H9 (cell line): ENCODE data around the gene IGSF5. TPM values are rescaled to one million over a fixed set of nuclear protein-coding genes. Genes with fewer than 3 reads are reported as not detected.

Source experiments
- DNase-seq: peaks from one replicate; pipeline ENCODE4 v3.0.0-alpha.2; 2017
- H2AFZ ChIP-seq: one replicate; pipeline ENCODE4 v1.6.1; 2013; ENCODE audit warnings: mild to moderate bottlenecking, low read length, control low read depth, moderate library complexity
- H2AK5ac ChIP-seq: 2 replicates; pipeline ENCODE4 v1.6.1; 2013; ENCODE audit warnings: low read length, control low read depth, mixed read lengths; ENCODE audit not compliant: insufficient read length
- H2BK120ac ChIP-seq: one replicate; pipeline ENCODE4 v1.6.1; 2013; ENCODE audit warnings: low read depth, mild to moderate bottlenecking, low read length, control low read depth, inconsistent platforms; ENCODE audit not compliant: poor library complexity, severe bottlenecking
- H2BK12ac ChIP-seq: 2 replicates; pipeline ENCODE4 v1.6.1; 2013; ENCODE audit warnings: low read length, control low read depth, mixed read lengths, low read depth; ENCODE audit not compliant: insufficient read length
- H2BK15ac ChIP-seq: 2 replicates; pipeline ENCODE4 v1.6.1; 2013; ENCODE audit warnings: low read depth, low read length, control low read depth
- H2BK20ac ChIP-seq: one replicate; pipeline ENCODE4 v1.6.1; 2013; ENCODE audit warnings: low read depth, mild to moderate bottlenecking, low read length, control low read depth, inconsistent platforms; ENCODE audit not compliant: poor library complexity, severe bottlenecking
- H2BK5ac ChIP-seq: 2 replicates; pipeline ENCODE4 v1.6.1; 2013; ENCODE audit warnings: low read length, control low read depth, mixed read lengths; ENCODE audit not compliant: insufficient read length
- H3K14ac ChIP-seq: 2 replicates; pipeline ENCODE4 v1.6.1; 2013; ENCODE audit warnings: low read length, control low read depth; ENCODE audit not compliant: insufficient read depth
- H3K18ac ChIP-seq: 2 replicates; pipeline ENCODE4 v1.6.1; 2013; ENCODE audit warnings: low read depth, mild to moderate bottlenecking, mixed read lengths, low read length, control low read depth; ENCODE audit not compliant: insufficient read length
- H3K23ac ChIP-seq: 2 replicates; pipeline ENCODE4 v1.6.1; 2013; ENCODE audit warnings: low read length, control low read depth, mixed read lengths, low read depth; ENCODE audit not compliant: insufficient read length
- H3K23me2 ChIP-seq: 2 replicates; pipeline ENCODE4 v1.6.1; 2013; ENCODE audit warnings: low read depth, mild to moderate bottlenecking, mixed read lengths, low read length, control low read depth; ENCODE audit not compliant: insufficient read length, poor library complexity, severe bottlenecking
- H3K27ac ChIP-seq: 2 replicates; pipeline ENCODE4 v1.5.1; 2013; ENCODE audit warnings: low read length, control low read depth, mixed read lengths, low read depth; ENCODE audit not compliant: insufficient read length
- H3K27me3 ChIP-seq: 2 replicates; pipeline ENCODE4 v1.6.1; 2013; ENCODE audit warnings: low read length, control low read depth, inconsistent platforms; ENCODE audit not compliant: insufficient read depth
- H3K4ac ChIP-seq: 2 replicates; pipeline ENCODE4 v1.6.1; 2013; ENCODE audit warnings: low read depth, mild to moderate bottlenecking, control low read depth, inconsistent platforms, low read length, moderate library complexity
- H3K4me1 ChIP-seq: 2 replicates; pipeline ENCODE4 v1.6.1; 2013; ENCODE audit warnings: low read length, control low read depth, inconsistent platforms; ENCODE audit not compliant: insufficient read depth
- H3K4me2 ChIP-seq: 2 replicates; pipeline ENCODE4 v1.6.1; 2013; ENCODE audit warnings: low read length, control low read depth, mixed read lengths; ENCODE audit not compliant: insufficient read length, insufficient read depth
- H3K56ac ChIP-seq: 2 replicates; pipeline ENCODE4 v1.6.1; 2013; ENCODE audit warnings: low read depth, mild to moderate bottlenecking, mixed read lengths, low read length, control low read depth; ENCODE audit not compliant: insufficient read length
- H3K79me1 ChIP-seq: 2 replicates; pipeline ENCODE4 v1.6.1; 2013; ENCODE audit warnings: low read depth, mild to moderate bottlenecking, moderate library complexity, low read length, control low read depth, inconsistent platforms; ENCODE audit not compliant: insufficient read depth, poor library complexity, severe bottlenecking
- H3K79me2 ChIP-seq: 2 replicates; pipeline ENCODE4 v1.6.1; 2013; ENCODE audit warnings: low read length, control low read depth, inconsistent platforms; ENCODE audit not compliant: insufficient read depth
- H3K9ac ChIP-seq: 2 replicates; pipeline ENCODE4 v1.6.1; 2013; ENCODE audit warnings: low read length, control low read depth, mixed read lengths; ENCODE audit not compliant: insufficient read length; ENCODE audit errors: extremely low read depth
- H3K9me3 ChIP-seq: one replicate; pipeline ENCODE4 v1.6.1; 2013; ENCODE audit warnings: low read depth, low read length, inconsistent platforms; ENCODE audit not compliant: control insufficient read depth
- H3T11ph ChIP-seq: one replicate; pipeline ENCODE4 v1.6.1; 2013; ENCODE audit warnings: mild to moderate bottlenecking, low read length, control low read depth, inconsistent platforms
- H4K20me1 ChIP-seq: one replicate; pipeline ENCODE4 v1.6.1; 2013; ENCODE audit not compliant: control insufficient read depth, insufficient read length, insufficient read depth
- H4K5ac ChIP-seq: 2 replicates; pipeline ENCODE4 v1.6.1; 2013; ENCODE audit warnings: low read depth, mild to moderate bottlenecking, mixed read lengths, low read length, control low read depth; ENCODE audit not compliant: insufficient read length
- H4K8ac ChIP-seq: replicated peaks from 2 replicates; pipeline ENCODE4 v1.6.1; 2013; ENCODE audit warnings: low read length, control low read depth, mixed read lengths, low read depth; ENCODE audit not compliant: insufficient read length
- H4K91ac ChIP-seq: 2 replicates; pipeline ENCODE4 v1.6.1; 2013; ENCODE audit warnings: low read depth, mild to moderate bottlenecking, moderate library complexity, mixed read lengths, low read length, control low read depth; ENCODE audit not compliant: insufficient read length
- H3K27ac Mint-ChIP-seq, 3 experiments: 2 replicates in 2 of 3; 3 replicates in 1 of 3; pipeline ENCODE4 v1.8.0; 2020 to 2021; ENCODE audit warnings: mixed read lengths in 3 of 3, mild to moderate bottlenecking in 1 of 3, moderate library complexity in 1 of 3
- H3K27me3 Mint-ChIP-seq: 2 replicates; pipeline ENCODE4 v1.8.0; 2021; ENCODE audit warnings: low read depth, mild to moderate bottlenecking, moderate library complexity, mixed read lengths
- H3K36me3 Mint-ChIP-seq, 3 experiments: 2 replicates in 2 of 3; 3 replicates in 1 of 3; pipeline ENCODE4 v1.8.0; 2020 to 2021; ENCODE audit warnings: low read depth in 3 of 3, mixed read lengths in 3 of 3; ENCODE audit not compliant: insufficient read depth in 1 of 3
- H3K4me1 Mint-ChIP-seq, 2 experiments: 2 replicates each; pipeline ENCODE4 v1.8.0; 2020; ENCODE audit warnings: mixed read lengths in 2 of 2
- H3K4me3 Mint-ChIP-seq, 2 experiments: 2 replicates in 1 of 2; 3 replicates in 1 of 2; pipeline ENCODE4 v1.8.0; 2020 to 2021; ENCODE audit warnings: mild to moderate bottlenecking in 2 of 2, mixed read lengths in 2 of 2, moderate library complexity in 1 of 2
- H3K9me3 Mint-ChIP-seq, 2 experiments: 2 replicates in 1 of 2; 3 replicates in 1 of 2; pipeline ENCODE4 v1.8.0; 2020; ENCODE audit warnings: mild to moderate bottlenecking in 2 of 2, mixed read lengths in 2 of 2, moderate library complexity in 1 of 2
- WGBS: extraction: QIAGEN DNeasy Blood & Tissue Kit; methylation state at CpG from one replicate; pipeline ENCODE4 v1.1.7; 2013; ENCODE audit warnings: missing lambda C conversion rate, low lambda C conversion rate, mixed read lengths; ENCODE audit not compliant: insufficient read length; ENCODE audit errors: extremely low coverage; 5-methylcytosine and 5-hydroxymethylcytosine counted together
- total RNA-seq: library from RNA; stranded (reverse); gene quantifications from 2 replicates; pipeline ENCODE4 v1.2.1, GENCODE V29; 2021
- TF ChIP-seq, protein P1 (sequence below): fragments of 200-600 bp; sonication (generic); conservative IDR thresholded peaks from 3 replicates; pipeline ENCODE4 v1.8.0; 2021; ENCODE audit warnings: antibody characterized with exemption, mild to moderate bottlenecking

IGSF5 gene
- total RNA-seq, 1 experiment from 2014 or later: 2.1 TPM

DNA sequence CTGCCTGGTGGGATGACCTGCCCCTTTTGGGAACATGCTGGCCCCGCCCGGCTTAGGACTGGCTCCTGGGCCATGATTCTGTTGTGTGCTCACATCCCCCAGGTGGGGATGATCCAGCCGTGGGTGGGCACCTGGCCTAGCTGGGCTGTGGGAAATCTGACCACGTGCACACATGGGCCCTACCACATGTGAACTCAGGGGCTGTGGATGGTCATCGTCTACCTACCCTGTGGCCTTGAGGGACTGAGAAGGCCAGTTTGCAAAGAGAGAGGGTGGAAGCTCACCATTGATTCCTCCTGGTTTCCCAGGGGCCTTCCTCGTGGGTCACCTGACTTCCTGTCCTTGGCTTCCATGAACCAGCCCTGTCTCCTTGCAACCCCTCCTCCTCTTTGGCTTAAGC is 102.9 kb downstream of the IGSF5 start:
- H3K4me2 ChIP-seq: no peak overlapping the region
- no peaks in the 10 kb centered on the region; the same call in 1 of the 2 replicates for H3K27me3 Mint-ChIP-seq
- no peak overlapping the region for H4K91ac ChIP-seq
- H3K4me1 ChIP-seq: peaks cover 5% of the 10 kb centered on the region; the same call in 1 of the 2 replicates
- H4K20me1 ChIP-seq: no peaks in the 10 kb centered on the region
- no CpG with 5 or more reads among the region's 6 CpGs for WGBS
- no peak overlapping the region for H4K5ac ChIP-seq
- H3K79me2 ChIP-seq: no peaks in the 10 kb centered on the region
- H3K36me3 Mint-ChIP-seq: peaks cover 0 to 6% (median 0%) of the 10 kb centered on the region in 3 experiments; a peak in 2 of 7 replicates
- H2AFZ ChIP-seq: no peak overlapping the region
- H3K9ac ChIP-seq: no peak overlapping the region
- no peak overlapping the region for H2BK20ac ChIP-seq
- H3K18ac ChIP-seq: no peak overlapping the region
- H2AK5ac ChIP-seq: no peak overlapping the region
- DNase-seq: no peak
- H2BK5ac ChIP-seq: no peak overlapping the region
- H3K4ac ChIP-seq: no peak overlapping the region
- H3K79me1 ChIP-seq: no peaks in the 10 kb centered on the region
- peaks cover 0 to 2% of the 10 kb centered on the region in 2 experiments; a peak in 1 of 5 replicates for H3K9me3 Mint-ChIP-seq
- H4K8ac ChIP-seq: no peak overlapping the region
- H3K27me3 ChIP-seq: no peaks in the 10 kb centered on the region
- no peak overlapping the region for H3K27ac Mint-ChIP-seq
- no peak overlapping the region for H2BK15ac ChIP-seq
- no peak overlapping the region for H3T11ph ChIP-seq
- H3K23ac ChIP-seq: no peak overlapping the region
- H3K23me2 ChIP-seq: no peaks in the 10 kb centered on the region
- no peak overlapping the region for H3K4me3 Mint-ChIP-seq
- no peaks in the 10 kb centered on the region for H3K9me3 ChIP-seq
- H3K56ac ChIP-seq: no peak overlapping the region
- no peak overlapping the region for H3K27ac ChIP-seq
- H2BK120ac ChIP-seq: no peak overlapping the region
- TF ChIP-seq, protein P1, sequence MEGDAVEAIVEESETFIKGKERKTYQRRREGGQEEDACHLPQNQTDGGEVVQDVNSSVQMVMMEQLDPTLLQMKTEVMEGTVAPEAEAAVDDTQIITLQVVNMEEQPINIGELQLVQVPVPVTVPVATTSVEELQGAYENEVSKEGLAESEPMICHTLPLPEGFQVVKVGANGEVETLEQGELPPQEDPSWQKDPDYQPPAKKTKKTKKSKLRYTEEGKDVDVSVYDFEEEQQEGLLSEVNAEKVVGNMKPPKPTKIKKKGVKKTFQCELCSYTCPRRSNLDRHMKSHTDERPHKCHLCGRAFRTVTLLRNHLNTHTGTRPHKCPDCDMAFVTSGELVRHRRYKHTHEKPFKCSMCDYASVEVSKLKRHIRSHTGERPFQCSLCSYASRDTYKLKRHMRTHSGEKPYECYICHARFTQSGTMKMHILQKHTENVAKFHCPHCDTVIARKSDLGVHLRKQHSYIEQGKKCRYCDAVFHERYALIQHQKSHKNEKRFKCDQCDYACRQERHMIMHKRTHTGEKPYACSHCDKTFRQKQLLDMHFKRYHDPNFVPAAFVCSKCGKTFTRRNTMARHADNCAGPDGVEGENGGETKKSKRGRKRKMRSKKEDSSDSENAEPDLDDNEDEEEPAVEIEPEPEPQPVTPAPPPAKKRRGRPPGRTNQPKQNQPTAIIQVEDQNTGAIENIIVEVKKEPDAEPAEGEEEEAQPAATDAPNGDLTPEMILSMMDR: no peak
- peaks cover 15 to 19% of the 10 kb centered on the region in 2 experiments for H3K4me1 Mint-ChIP-seq
- H2BK12ac ChIP-seq: no peak overlapping the region
- no peak overlapping the region for H3K14ac ChIP-seq
